Pancreas (tissue), 10 donors: ENCODE results near the gene KCNQ5. TPM values are rescaled to one million over a fixed set of nuclear protein-coding genes. Genes with fewer than 3 reads are reported as not detected.
A peak's percentile ranks its signal among the peaks of the same experiment; 100 is the strongest.

Source experiments
- ATAC-seq, 4 donors: fragments of 200-7000 bp; cut with Tn5 transposase; one replicate each; pipeline versions ENCODE4 v1.8.0 to v1.9.1; 2020; ENCODE audit warnings: mild to moderate bottlenecking in 4 of 4, moderate library complexity in 4 of 4
- DNase-seq, 6 donors: peaks; one replicate each; pipeline ENCODE4 v3.0.0-alpha.2; 2020
- FAIRE-seq: peaks from 2 replicates; lab custom pipeline; 2012; peaks lifted over from hg19 to GRCh38; lab: Jason Lieb, UNC
- H3K27ac ChIP-seq, 4 donors: fragments of 200-600 bp; sonication (generic); 1 replicate in 3 of 4; 2 replicates in 1 of 4; pipeline versions ENCODE4 v1.5.0 to v1.8.0; 2020
- H3K27me3 ChIP-seq, 4 donors: fragments of 200-600 bp; one replicate each; pipeline ENCODE4 v1.8.0; 2021
- H3K36me3 ChIP-seq, 3 donors: fragments of 200-600 bp; sonication (generic) in 1 of 3; one replicate each; pipeline versions ENCODE4 v1.5.0 to v1.8.0; 2020 to 2021
- H3K4me1 ChIP-seq, 3 donors: fragments of 200-600 bp; one replicate each; pipeline ENCODE4 v1.8.0; 2021
- H3K4me3 ChIP-seq, 4 donors: fragments of 200-600 bp; sonication (generic) in 2 of 4; one replicate each; pipeline versions ENCODE4 v1.5.0 to v1.8.0; 2020 to 2021
- H3K9me3 ChIP-seq, 4 donors: fragments of 200-600 bp; one replicate each; pipeline ENCODE4 v1.8.0; 2021
- CTCF ChIP-seq, 4 donors: fragments of 200-600 bp; sonication (generic) in 3 of 4; IDR thresholded peaks; one replicate each; pipeline versions ENCODE4 v1.5.0 to v1.8.0; 2021; ENCODE audit warnings: antibody characterized with exemption in 4 of 4
- WGBS, 2 donors: extraction: QIAGEN DNeasy Blood & Tissue Kit; methylation state at CpG; one replicate each; pipeline ENCODE4 v1.1.7; 2013; 5-methylcytosine and 5-hydroxymethylcytosine counted together
- intact Hi-C, 3 donors: fragments of 100-400 bp; cut with DNase I; formaldehyde crosslinking; loops; one replicate each; pipeline versions ENCODE4 v1.11.1 to v1.14.2; 2022
- polyA plus RNA-seq, 2 donors: library from polyadenylated mRNA; stranded (reverse); fragments of 200-250 nt; gene quantifications; one replicate each; pipeline ENCODE4 v1.2.3, GENCODE V29; 2013
- total RNA-seq, 6 donors: library from RNA; stranded (reverse); fragmentation: NEBNext Ultra II Directional in 4 of 6; extraction: Animal tissue kit (Norgen Biotek cat#: 25700) in 4 of 6; gene quantifications; one replicate each; pipeline versions ENCODE4 v1.2.1 to v1.2.4, GENCODE V29; 2021 to 2023
- donor health status: healthy with polysubstance abuse.
- donor health status: DM: no; HTN: no; CAD: no; lungs with moderate emphysema.
- donor health status: DM: no; HTN: no; CAD: no.
- donor health status: control.
- donor health status: control.
- donor health status: Bipolar disorder and iron deficiency.
- donor health status: DM: yes; HTN: yes; CAD: no.
- donor health status: DM: no; HTN: no; CAD: no.
- donor health status: DM: no; HTN: no; CAD: no.
- donor health status: DM: yes; HTN: yes; CAD: no.

KCNQ5 gene
- total and polyA plus RNA-seq, 8 donors, result 0.03 to 1.1 (median 0.13) TPM

- H3K4me1 ChIP-seq, result no peaks in the 10 kb centered on the region
- WGBS, 2 donors, result 58 to 71% methylated on average over 4 of the region's 4 CpGs
- H3K9me3 ChIP-seq, result no peaks in the 10 kb centered on the region
- intact Hi-C loops, result no loop called here
- H3K27ac ChIP-seq, result no peak overlapping the region
- H3K27me3 ChIP-seq, result no peaks in the 10 kb centered on the region
- no peak for TF ChIP-seq CTCF (IDR thresholded peaks at IDR 0.05)
- no peak for ATAC-seq
- no peak overlapping the region for H3K4me3 ChIP-seq
- DNase-seq, result no peak
- no peaks in the 10 kb centered on the region for H3K36me3 ChIP-seq
- no peak for FAIRE-seq
Measured at GRCh38 chr6:73200735-73201134, 578.9 kb downstream of the KCNQ5 start.

GRCh38 chr6:73203098-73203497, 581.2 kb downstream of the KCNQ5 start:
- intact Hi-C loops, result no loop called here
- whole genome bisulfite sequencing, 2 donors, result 91 to 100% methylated on average over 1 of the region's 1 CpG
- ATAC-seq, result no peak
- H3K9me3 ChIP-seq, result no peaks in the 10 kb centered on the region
- no peak overlapping the region for H3K4me3 ChIP-seq
- no peaks in the 10 kb centered on the region for H3K4me1 ChIP-seq
- DNase-seq, result no peak
- FAIRE-seq, result no peak
- H3K27ac ChIP-seq, result no peak overlapping the region
- H3K27me3 ChIP-seq, result no peaks in the 10 kb centered on the region
- no peak for TF ChIP-seq CTCF (IDR thresholded peaks at IDR 0.05)
- no peaks in the 10 kb centered on the region for H3K36me3 ChIP-seq

GRCh38 chr6:73204252-73204651, 582.4 kb downstream of the KCNQ5 start:
- intact Hi-C loops, result no loop called here
- ATAC-seq, result no peak
- no peak overlapping the region for H3K4me3 ChIP-seq
- H3K36me3 ChIP-seq, result no peaks in the 10 kb centered on the region
- no peaks in the 10 kb centered on the region for H3K4me1 ChIP-seq
- H3K27me3 ChIP-seq, result no peaks in the 10 kb centered on the region
- no peaks in the 10 kb centered on the region for H3K9me3 ChIP-seq
- TF ChIP-seq CTCF (IDR thresholded peaks at IDR 0.05), result no peak
- FAIRE-seq, result no peak
- H3K27ac ChIP-seq, result no peak overlapping the region
- 72 to 79% methylated on average over 4 of the region's 4 CpGs for WGBS, 2 donors
- no peak for DNase-seq

- Histone ChIP-seq H3K9me3 (no peaks in the 10 kb centered on the region), H3K27me3 (no peaks in the 10 kb centered on the region), H3K4me1 (no peaks in the 10 kb centered on the region), H3K4me3 (no peak overlapping the region), H3K27ac (no peak overlapping the region), H3K36me3 (no peaks in the 10 kb centered on the region)
- no peak for DNase-seq
- ATAC-seq, result peak in 1 of 4 donors; percentile 41
- no peak for TF ChIP-seq CTCF (IDR thresholded peaks at IDR 0.05)
- intact Hi-C loops, result no loop called here
- 75 to 79% methylated on average over 3 of the region's 3 CpGs for WGBS, 2 donors
- FAIRE-seq, result no peak
Measured at GRCh38 chr6:73207221-73207837, 585.5 kb downstream of the KCNQ5 start.

- intact Hi-C loops, result no loop called here
- no peak for TF ChIP-seq CTCF (IDR thresholded peaks at IDR 0.05)
- Histone ChIP-seq H3K27me3 (no peaks in the 10 kb centered on the region), H3K36me3 (no peaks in the 10 kb centered on the region), H3K9me3 (no peaks in the 10 kb centered on the region), H3K27ac (no peak overlapping the region), H3K4me3 (no peak overlapping the region), H3K4me1 (no peaks in the 10 kb centered on the region)
- no peak for DNase-seq
- FAIRE-seq, result no peak
- WGBS, 2 donors, result 75 to 88% methylated on average over 9 of the region's 9 CpGs
- no peak for ATAC-seq
Measured at GRCh38 chr6:73209117-73209516, 587.3 kb downstream of the KCNQ5 start.
